Left lung (tissue), 10 donors: ENCODE data around the gene APOL5. TPM values are rescaled to one million over a fixed set of nuclear protein-coding genes. Genes with fewer than 3 reads are reported as not detected.

Experiments
- ATAC-seq: fragments of 200-7000 bp; cut with Tn5 transposase; one replicate; pipeline ENCODE4 v1.9.1; 2020; ENCODE audit warnings: moderate library complexity
- DNase-seq, 4 donors: peaks; one replicate each; pipeline ENCODE4 v3.0.0-alpha.2; 2013 to 2020
- H3K27ac ChIP-seq, 2 donors: fragments of 200-600 bp; sonication (generic) in 1 of 2; one replicate each; pipeline versions ENCODE4 v1.5.0 to v1.8.0; 2020 to 2021
- H3K27me3 ChIP-seq, 2 donors: fragments of 200-600 bp; sonication (generic) in 1 of 2; one replicate each; pipeline versions ENCODE4 v1.5.0 to v1.8.0; 2020 to 2021
- H3K36me3 ChIP-seq, 2 donors: fragments of 200-600 bp; sonication (generic) in 1 of 2; one replicate each; pipeline versions ENCODE4 v1.5.0 to v1.8.0; 2020 to 2021
- H3K4me1 ChIP-seq, 2 donors: fragments of 200-600 bp; one replicate each; pipeline ENCODE4 v1.8.0; 2021
- H3K4me3 ChIP-seq, 2 donors: fragments of 200-600 bp; sonication (generic) in 1 of 2; one replicate each; pipeline versions ENCODE4 v1.5.0 to v1.8.0; 2020 to 2021; ENCODE audit warnings: mild to moderate bottlenecking in 1 of 2
- H3K9me3 ChIP-seq, 2 donors: fragments of 200-600 bp; sonication (generic) in 1 of 2; one replicate each; pipeline versions ENCODE4 v1.5.0 to v1.8.0; 2020 to 2021
- intact Hi-C, 2 donors: fragments of 100-400 bp; cut with DNase I; formaldehyde crosslinking; loops; one replicate each; pipeline versions ENCODE4 v1.11.2 to v1.14.2; 2022
- polyA plus RNA-seq, 6 donors: library from polyadenylated mRNA; unstranded; fragments of 120-200 nt; gene quantifications; one replicate each; pipeline ENCODE4 v1.2.1, GENCODE V29; 2013; ENCODE audit not compliant: insufficient read length in 6 of 6
- total RNA-seq, 2 donors: library from RNA; stranded (reverse); fragmentation: NEBNext Ultra II Directional; extraction: Animal tissue kit (Norgen Biotek cat#: 25700); gene quantifications; one replicate each; pipeline ENCODE4 v1.2.1, GENCODE V29; 2021
- TF ChIP-seq, protein P1 (sequence below), 2 donors: fragments of 200-600 bp; sonication (generic) in 1 of 2; IDR thresholded peaks; one replicate each; pipeline versions ENCODE4 v1.5.0 to v1.8.0; 2021; ENCODE audit warnings: antibody characterized with exemption in 2 of 2
- donor health status: DM: no; HTN: yes; CAD: no.
- donor health status: DM: no; HTN: no; CAD: no.

The APOL5 gene
- total and polyA plus RNA-seq, 8 donors, result 0.10 to 0.11 TPM; not detected in 6

DNA sequence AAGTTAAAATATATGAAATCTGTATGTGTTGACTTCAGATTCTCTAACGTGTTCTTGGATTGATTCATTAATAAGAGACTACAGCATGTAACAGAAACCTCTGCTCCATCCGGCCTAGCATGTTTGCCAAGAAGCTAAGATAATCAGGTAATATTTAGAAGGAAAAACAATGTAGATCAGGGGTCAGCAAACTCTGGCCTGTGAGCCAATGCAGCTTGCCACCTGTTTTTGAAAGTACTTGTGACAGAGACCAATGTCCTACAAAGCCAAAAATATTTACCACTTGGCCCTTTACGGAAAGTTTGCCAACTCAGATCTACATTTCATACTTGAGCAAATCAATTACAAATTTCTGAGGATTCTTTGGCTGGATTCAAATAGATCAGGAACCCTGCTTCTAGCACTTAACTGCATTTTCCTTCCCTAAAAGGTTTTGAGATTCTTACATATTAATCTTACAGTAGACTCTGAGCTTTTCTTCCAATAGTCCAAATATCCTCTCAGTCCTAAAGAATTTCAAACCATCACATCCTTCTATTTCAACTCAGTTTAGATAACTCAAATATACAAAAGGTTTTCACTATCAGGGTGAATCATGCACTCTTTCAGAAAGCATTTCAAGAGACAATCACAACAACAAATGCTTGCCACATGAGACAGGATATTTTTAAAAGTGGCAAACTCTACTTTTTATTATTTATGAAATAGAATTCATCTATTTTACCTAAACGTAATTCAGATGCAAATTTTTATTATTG lies 29.5 kb downstream of the APOL5 start:
- Histone ChIP-seq H3K27ac (no peak overlapping the region), H3K36me3 (peaks cover 0 to 14% of the 10 kb centered on the region in 2 donors), H3K9me3 (no peaks in the 10 kb centered on the region), H3K4me3 (no peak overlapping the region), H3K27me3 (no peaks in the 10 kb centered on the region), H3K4me1 (no peaks in the 10 kb centered on the region)
- intact Hi-C loops, result no loop called here
- ATAC-seq (no peak), DNase-seq (no peak)
- TF ChIP-seq, protein P1, sequence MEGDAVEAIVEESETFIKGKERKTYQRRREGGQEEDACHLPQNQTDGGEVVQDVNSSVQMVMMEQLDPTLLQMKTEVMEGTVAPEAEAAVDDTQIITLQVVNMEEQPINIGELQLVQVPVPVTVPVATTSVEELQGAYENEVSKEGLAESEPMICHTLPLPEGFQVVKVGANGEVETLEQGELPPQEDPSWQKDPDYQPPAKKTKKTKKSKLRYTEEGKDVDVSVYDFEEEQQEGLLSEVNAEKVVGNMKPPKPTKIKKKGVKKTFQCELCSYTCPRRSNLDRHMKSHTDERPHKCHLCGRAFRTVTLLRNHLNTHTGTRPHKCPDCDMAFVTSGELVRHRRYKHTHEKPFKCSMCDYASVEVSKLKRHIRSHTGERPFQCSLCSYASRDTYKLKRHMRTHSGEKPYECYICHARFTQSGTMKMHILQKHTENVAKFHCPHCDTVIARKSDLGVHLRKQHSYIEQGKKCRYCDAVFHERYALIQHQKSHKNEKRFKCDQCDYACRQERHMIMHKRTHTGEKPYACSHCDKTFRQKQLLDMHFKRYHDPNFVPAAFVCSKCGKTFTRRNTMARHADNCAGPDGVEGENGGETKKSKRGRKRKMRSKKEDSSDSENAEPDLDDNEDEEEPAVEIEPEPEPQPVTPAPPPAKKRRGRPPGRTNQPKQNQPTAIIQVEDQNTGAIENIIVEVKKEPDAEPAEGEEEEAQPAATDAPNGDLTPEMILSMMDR (IDR thresholded peaks at IDR 0.05), result no peak

DNA sequence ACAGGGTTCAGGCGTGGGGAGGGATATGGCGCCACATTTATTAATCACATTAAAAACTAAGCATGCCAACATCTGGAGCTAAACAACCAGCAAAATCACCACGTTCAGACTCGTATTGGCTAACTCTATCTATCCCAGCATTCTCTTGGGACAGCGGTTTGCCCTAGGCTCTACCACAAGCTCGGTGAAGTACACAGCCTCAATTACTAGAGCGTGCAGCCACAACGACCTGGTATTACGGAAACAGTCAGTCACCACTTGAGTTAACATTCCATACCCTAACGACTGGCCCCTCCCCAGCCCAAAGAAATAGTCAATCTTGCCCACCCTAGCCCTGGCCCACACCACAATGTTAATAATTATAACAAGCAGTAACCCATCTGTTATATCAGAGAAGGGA lies 32.1 kb downstream of the APOL5 start:
- Histone ChIP-seq H3K4me3 (no peak overlapping the region), H3K27me3 (no peaks in the 10 kb centered on the region), H3K4me1 (peaks cover 0 to 5% of the 10 kb centered on the region in 2 donors), H3K9me3 (no peaks in the 10 kb centered on the region), H3K36me3 (peaks cover 0 to 5% of the 10 kb centered on the region in 2 donors), H3K27ac (no peak overlapping the region)
- TF ChIP-seq, protein P1 (IDR thresholded peaks at IDR 0.05), result no peak
- intact Hi-C loops, result no loop called here
- DNase-seq, result no peak
- no peak for ATAC-seq

DNA sequence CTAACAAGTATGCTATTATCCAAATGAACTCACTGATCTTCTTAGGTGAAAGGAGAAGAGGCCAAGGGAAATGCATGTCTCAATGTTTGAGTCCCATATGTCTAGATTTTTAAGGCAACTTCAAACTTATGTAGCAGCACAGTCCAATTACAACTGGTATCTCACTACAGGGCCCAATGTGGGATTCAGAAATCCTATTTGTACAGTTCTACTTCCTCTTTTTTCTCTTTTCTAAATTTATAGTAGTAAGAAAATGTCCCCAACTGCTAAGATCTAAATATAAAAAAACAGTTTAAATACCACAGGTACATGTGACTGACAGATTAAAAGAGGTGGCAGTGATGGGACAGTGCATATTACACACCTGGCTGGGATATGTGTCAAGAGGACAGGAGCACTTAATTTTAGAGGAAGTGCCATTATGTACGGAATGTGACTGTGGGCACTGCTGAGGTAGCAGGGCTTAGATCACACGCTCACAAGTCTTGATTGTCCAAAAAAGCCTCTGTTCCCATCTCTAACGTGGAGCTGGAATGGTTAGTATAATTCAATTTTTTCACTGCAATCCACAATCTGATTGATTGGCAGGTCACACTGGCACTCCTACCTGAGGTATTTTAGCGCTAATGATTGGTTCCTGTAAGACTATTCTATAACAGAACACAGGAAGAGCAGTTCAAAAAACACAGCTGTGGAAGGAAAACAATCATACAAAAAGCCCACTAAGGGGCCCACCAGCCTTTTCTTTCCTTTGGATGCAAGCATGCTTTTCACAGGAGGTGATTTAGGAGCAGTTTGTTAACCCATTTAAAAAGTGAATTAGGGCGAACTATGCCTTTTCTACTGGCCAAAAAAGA lies 34.6 kb downstream of the APOL5 start:
- no peak for DNase-seq
- Histone ChIP-seq H3K36me3 (no peaks in the 10 kb centered on the region), H3K4me1 (peaks cover 0 to 5% of the 10 kb centered on the region in 2 donors), H3K27me3 (no peaks in the 10 kb centered on the region), H3K9me3 (no peaks in the 10 kb centered on the region), H3K4me3 (no peak overlapping the region), H3K27ac (peak overlapping the region in 1 of 2 donors; percentile 13)
- TF ChIP-seq, protein P1 (IDR thresholded peaks at IDR 0.05), result no peak
- peak; percentile 29 for ATAC-seq
- intact Hi-C loops, result no loop called here

DNA sequence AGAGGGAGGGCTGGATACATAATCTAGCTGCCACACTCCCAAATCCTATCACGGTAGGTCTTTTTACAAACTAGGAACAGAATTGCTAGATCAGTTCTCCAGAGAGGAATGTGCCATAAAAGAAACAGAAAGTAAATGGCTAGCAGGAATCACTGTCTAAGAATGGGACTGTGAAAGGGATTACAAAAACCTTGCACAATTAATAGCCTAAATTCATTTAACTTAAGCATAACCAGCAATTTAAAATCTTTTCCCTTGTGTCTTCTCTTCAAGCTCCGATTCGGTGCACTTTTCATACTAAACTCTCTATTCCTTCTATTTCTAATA lies 35.2 kb downstream of the APOL5 start:
- no peaks in the 10 kb centered on the region for H3K9me3 ChIP-seq
- H3K4me3 ChIP-seq, result no peak overlapping the region
- H3K27me3 ChIP-seq, result no peaks in the 10 kb centered on the region
- TF ChIP-seq, protein P1 (IDR thresholded peaks at IDR 0.05), result no peak
- H3K36me3 ChIP-seq, result no peaks in the 10 kb centered on the region
- ATAC-seq (no peak), DNase-seq (no peak)
- intact Hi-C loops, result no loop called here
- peaks cover 0 to 5% of the 10 kb centered on the region in 2 donors for H3K4me1 ChIP-seq
- H3K27ac ChIP-seq, result peak overlapping the region in 1 of 2 donors; percentile 13

DNA sequence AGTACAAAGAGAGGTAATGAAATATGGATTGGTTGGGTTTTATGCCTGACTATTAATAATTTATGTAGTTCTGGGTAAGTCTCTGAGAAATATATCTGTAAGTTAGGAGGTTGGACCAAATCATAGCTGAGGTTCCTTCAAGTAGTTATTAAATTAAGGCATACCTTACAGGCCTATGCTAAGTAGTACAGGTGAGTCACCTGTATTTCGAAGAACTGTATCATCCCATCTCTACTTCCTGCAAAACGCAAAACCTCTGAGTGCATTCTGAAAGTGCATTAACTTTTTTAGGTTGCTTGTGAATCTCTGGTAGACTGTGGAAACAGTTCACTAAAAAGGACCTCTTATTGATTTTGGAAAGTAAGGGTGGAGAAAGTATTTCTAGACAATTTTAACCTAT lies 37.1 kb downstream of the APOL5 start:
- Histone ChIP-seq H3K27me3 (no peaks in the 10 kb centered on the region), H3K27ac (no peak overlapping the region), H3K4me1 (peaks cover 0 to 5% of the 10 kb centered on the region in 2 donors), H3K9me3 (no peaks in the 10 kb centered on the region), H3K4me3 (no peak overlapping the region), H3K36me3 (peaks cover 0 to 4% of the 10 kb centered on the region in 2 donors)
- intact Hi-C loops, result no loop called here
- no peak for DNase-seq
- TF ChIP-seq, protein P1 (IDR thresholded peaks at IDR 0.05), result no peak
- ATAC-seq, result no peak
